HG03432 (cell line): ENCODE measurements around the gene IL3RA.
A peak's percentile ranks its signal among the peaks of the same experiment; 100 is the strongest.
"Not testable (repeated sequence)": the region's sequence is repeated elsewhere in the genome, so short reads cannot be mapped to it uniquely, and the experiment has no call there.

Experiments used
- ATAC-seq: cut with Tn5 transposase; IDR thresholded peaks from one replicate; pipeline ENCODE4 v1.9.1; 2021; ENCODE audit warnings: mild to moderate bottlenecking, moderate library complexity; ENCODE audit not compliant: unreplicated experiment

The IL3RA gene

GRCh38 chrX:1336331-1336943, at the start of gene IL3RA:
TSS of gene IL3RA (plus strand) at chrX:1336785. CDS start at chrX:1341766, 4,981 bp downstream.
- peak; percentile 61 for ATAC-seq

- ATAC-seq: no peak
Measured at GRCh38 chrX:1289535-1289934, 47.0 kb upstream of the IL3RA start.

- ATAC-seq: no peak
Measured at GRCh38 chrX:1291110-1291740, 45.4 kb upstream of the IL3RA start.

DNA sequence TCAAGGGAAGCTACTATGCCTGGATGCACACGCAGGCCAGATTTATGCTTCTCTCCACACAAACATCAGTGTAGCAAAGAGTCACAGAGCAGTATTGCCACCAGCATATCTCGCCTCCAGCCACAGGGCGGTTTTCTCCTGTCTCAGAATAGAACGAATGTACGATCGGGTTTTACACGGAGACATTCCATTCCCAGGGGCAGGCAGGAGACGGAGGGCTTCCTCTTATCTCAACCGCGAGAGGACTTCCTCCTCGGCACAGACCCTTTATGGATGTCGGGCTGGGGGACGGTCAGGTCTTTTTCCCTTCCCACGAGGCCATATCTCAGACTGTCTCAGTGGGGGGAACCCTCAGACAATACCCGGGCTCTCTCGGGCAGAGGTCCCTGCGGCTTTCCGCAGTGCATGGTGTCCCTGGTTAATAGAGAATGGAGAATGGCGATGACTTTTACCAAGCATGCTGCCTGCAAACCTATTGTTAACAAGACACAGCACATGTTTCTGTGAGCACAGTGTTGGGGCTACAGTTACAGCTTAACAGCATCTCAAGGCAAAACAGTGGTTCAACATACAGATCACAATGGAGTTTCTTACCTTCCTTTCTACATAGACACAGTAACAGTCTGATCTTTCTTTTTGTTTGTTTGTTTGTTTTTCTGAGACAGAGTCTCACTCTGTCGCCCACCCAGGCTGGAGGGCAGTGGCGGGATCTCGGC, 43.9 kb upstream of the IL3RA start:
- no peak for ATAC-seq

DNA sequence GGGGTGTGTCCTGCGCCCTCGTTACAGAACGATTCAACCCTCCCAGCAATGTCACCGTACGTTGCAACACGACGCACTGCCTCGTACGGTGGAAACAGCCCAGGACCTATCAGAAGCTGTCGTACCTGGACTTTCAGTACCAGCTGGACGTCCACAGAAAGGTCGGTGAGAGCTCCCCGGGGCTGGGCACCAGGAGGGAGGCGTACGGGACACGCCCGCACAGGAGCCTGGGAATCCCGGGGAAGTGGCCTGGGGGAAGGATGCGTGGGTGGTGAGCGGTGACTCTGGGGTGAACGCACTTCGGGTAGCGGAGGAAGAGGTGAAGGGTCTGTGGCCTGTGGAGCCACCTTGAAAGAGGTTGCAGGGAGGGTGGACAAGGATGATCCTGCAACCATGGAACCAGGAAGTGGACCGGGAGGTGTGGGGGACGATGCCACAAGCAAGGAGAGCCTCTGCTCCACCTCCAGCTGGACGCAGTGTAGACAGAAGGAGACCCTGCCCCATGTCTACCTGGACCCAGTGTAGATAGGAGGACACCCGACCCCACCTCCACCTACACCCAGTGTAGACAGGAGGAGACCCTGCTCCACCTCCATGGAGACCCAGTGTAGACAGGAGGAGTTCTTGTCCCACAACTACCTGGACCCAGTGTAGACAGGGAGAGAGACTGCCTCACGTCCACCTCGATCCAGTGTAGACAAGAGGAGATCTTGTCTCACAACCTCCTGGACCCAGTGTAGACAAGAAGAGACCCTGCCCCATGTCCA, 42.1 kb upstream of the IL3RA start:
- no peak for ATAC-seq

GRCh38 chrX:1295550-1295949, 41.0 kb upstream of the IL3RA start:
- ATAC-seq: no peak

DNA sequence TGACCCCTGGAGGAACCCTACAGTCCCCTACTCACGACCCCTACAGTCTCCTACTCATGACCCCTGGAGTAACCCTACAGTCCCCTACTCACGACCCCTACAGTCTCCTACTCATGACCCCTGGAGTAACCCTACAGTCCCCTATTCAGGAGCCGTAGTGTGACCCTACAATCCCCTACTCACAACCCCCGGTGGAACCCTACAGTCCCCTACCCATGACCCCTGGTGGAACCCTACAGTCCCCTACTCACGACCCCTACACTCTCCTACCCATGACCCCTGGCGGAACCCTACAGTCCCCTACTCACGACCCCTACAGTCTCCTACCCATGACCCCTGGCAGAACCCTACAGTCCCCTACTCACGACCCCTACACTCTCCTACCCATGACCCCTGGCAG, 39.0 kb upstream of the IL3RA start:
- not testable (repeated sequence) for ATAC-seq

GRCh38 chrX:1300449-1300848, 36.1 kb upstream of the IL3RA start:
- no peak for ATAC-seq

DNA sequence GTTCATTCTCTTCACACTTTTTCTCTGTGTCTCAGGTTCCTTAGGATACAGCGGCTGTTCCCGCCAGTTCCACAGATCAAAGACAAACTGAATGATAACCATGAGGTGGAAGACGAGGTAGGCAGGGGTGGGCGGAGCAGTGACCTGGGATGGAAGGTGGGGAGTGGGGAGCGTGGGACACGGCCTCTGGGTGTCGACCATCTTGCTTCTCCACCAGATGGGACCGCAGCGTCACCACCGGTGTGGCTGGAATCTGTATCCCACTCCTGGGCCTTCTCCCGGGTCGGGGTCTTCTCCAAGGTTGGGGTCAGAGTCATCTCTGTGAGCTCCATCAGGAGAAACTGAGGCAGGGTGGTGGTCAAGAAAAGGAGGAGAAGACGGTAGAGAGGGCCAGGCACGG, 31.2 kb upstream of the IL3RA start:
- no peak for ATAC-seq

- no peak for ATAC-seq
Measured at GRCh38 chrX:1306909-1307625, 29.5 kb upstream of the IL3RA start.

DNA sequence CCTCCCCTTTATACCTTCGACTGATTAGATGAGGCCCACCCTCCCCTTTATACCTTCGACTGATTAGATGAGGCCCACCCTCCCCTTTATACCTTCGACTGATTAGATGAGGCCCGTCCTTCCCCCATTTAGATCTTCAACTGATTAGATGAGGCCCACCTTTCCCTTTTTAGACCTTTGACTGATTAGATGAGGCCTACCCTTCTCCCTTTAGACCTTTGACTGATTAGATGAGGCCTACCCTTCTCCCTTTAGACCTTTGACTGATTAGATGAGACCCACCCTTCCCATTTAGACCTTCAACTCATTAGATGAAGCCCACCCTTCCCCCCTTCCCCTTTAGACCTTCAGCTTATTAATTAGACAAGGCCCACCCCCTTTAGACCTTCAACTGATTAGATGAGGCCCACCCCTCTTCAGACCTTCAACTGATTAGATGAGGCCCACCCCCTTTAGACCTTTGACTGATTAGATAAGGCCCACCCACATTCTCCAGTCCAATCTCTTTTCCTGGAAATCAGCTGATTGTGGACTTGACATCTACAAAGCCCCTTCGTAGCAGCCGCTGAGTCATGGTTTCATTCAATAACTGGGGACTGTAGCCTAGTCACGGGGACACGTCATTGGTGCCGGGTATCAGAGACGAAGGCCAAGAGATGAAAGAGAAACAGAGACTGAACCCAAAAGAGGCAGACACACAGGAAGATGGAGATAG, 28.8 kb upstream of the IL3RA start:
- no peak for ATAC-seq

DNA sequence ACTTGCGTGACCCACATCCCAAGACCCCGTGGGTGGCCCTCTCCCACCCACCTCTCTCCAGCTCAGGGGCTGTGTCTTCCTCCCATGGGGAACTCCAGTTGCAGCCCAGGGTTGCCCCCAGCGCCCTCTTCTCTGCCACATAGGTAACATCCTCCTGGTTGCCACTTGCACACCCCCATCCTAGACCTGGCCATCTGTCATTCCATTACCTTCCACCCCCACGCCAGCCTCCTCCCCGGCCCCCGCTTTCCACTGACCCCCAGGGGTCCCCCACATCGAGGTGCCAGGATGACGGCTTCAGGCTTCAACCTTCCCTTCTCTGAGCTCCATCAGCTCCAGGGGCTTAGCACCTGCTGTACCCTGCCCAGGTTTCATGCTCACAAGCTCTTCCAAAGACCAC, 28.1 kb upstream of the IL3RA start:
- ATAC-seq: no peak

DNA sequence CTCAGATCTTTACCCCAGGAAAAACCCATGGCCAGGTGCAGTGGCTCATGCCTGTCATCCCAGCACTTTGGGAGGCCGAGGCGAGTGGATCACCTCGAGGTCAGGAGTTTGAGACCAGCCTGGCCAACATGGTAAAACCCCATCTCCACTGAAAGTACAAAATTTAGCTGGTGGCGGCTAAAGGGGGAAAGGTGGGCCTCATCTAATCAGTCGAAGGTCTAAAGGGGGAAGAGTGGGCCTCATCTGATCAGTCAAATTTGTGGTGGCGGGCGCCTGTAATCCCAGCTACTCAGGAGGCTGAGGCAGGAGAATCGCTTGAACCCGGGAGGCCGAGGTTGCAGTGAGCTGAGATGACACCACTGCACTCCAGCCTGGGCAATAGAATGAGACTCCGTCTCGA, 27.7 kb upstream of the IL3RA start:
- not testable (repeated sequence) for ATAC-seq

GRCh38 chrX:1313788-1314187, 22.8 kb upstream of the IL3RA start:
- no peak for ATAC-seq

DNA sequence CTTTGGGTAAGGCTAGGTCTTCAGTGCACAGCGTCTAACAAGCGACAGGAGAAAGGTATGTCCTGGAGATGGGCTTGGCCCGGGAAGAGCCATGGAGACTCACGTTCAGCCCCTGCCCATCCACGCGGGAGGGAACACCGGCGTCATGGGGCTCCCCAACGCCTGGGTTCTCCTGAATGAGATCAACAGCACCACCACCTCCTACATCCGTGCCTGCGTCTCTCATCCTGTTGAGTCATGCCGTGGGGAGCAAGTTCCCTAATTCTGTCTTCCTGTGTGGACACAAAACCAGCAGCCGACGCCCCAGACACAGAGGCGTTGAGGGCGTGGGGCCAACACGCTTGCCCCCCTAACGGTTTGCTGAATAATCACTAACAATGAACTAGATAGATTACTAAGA, 20.1 kb upstream of the IL3RA start:
- no peak for ATAC-seq

- ATAC-seq: no peak
Measured at GRCh38 chrX:1321674-1322073, 14.9 kb upstream of the IL3RA start.

GRCh38 chrX:1322393-1322792, 14.2 kb upstream of the IL3RA start:
- no peak for ATAC-seq

DNA sequence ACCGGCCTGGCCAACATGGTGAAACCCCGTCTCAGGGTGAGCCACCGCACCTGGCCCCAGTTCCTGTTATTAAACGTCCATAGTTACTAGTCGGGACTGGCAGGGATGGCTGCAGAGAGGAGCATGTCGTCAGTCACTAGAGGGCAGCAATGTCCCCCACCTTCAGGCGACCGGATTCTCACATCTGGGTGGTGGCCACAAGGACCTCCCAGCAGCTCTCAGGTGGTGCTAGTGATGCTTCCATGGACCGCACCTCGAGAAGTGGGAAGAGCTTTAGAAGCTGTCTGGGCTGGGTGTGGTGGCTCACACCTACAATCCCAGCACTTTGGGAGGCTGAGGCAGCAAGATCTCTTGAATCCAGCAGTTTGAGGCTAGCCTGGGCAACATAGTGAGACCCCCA, 13.3 kb upstream of the IL3RA start:
- ATAC-seq: peak; percentile 67

DNA sequence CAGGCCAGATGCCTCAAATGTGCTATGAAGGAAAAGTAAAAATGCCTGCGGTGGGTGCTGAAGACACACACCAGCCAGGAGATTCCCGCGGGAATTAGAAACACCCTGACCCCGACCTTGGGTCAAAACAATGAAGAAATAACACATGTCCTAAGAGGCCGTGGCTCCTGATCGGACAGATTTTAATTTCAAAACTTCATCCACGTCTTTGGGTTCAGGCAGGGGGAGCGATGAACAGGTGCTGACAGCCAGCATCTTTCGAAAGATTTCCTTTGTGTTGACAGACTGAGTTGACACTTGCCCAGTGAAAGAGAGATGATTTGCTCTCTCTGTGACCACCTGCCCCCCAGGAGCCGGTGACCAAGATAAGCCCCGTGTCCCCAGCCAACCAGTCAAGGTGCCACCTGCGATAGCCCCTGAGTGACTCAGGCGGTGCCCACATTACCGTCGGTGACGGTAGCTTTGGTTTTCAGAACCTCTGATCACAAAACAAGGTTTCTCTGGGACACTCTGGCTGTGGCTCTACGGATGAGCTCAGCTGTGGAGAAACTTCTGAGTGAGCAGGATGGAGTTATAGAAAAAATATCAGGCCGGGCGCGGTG, 11.0 kb upstream of the IL3RA start:
- no peak for ATAC-seq
